ENCODE measurements around the gene ANAPC13.

Gene ANAPC13

DNA sequence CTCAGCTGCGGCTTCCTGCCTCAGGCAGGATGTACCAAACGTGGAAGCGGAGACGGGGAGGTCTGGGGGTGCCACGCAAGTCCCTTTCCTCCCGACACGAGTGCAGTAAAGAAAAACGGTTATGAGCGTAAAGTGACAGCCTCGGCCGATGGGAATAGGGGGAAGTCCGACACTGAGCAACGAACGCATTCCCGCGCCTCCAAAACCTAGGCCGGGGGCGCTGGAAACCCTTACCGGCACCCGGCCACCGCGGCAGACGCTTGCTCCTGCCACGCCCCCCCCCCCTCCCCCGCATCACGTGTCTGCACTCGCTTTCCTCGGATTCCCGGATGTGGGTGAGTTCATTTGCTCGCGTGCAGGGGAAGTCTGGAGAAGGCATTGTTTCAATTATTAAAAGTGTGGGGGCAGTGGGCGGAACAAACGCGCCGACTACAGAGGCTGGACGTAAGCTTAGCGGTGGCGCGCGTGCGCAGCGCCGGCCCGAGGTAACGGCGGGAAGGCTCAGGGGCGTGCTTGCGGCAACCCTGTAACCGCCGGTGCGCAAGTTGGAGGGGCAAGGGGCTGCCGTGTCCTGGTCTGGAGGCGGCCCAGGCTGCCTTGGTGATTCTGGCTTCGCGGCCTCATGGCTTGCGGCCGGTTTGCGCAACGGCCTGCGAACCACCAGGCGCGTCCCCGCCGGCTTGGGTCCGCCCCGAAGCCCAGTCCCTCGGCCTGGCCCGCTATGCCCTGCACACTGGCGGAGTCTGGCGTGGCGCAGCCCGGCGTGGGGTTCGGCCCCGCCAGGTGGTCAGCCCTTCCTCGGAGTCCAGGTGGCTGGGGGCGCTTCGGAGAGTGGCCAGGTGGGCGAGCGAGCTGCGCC, at the start of gene ANAPC13, which contains the start of gene CEP63:
TSS of gene ANAPC13 (minus strand) at position 268 of the 859 bp plus-strand sequence. CDS start 3,081 bp downstream, outside the sequence.
TSS of gene CEP63 (plus strand) at position 340 of the 859 bp plus-strand sequence. CDS start 9,264 bp downstream, outside the sequence.
- DNase-seq (ENCODE audit: low read depth), result peak; percentile 98

GRCh38 chr3:134535186-134535970, 49.6 kb upstream of the ANAPC13 start:
- DNase-seq (ENCODE audit: low read depth), result no peak

- no peak for DNase-seq (ENCODE audit: low read depth)
Observed at GRCh38 chr3:134533493-134533892, 47.7 kb upstream of the ANAPC13 start.

DNA sequence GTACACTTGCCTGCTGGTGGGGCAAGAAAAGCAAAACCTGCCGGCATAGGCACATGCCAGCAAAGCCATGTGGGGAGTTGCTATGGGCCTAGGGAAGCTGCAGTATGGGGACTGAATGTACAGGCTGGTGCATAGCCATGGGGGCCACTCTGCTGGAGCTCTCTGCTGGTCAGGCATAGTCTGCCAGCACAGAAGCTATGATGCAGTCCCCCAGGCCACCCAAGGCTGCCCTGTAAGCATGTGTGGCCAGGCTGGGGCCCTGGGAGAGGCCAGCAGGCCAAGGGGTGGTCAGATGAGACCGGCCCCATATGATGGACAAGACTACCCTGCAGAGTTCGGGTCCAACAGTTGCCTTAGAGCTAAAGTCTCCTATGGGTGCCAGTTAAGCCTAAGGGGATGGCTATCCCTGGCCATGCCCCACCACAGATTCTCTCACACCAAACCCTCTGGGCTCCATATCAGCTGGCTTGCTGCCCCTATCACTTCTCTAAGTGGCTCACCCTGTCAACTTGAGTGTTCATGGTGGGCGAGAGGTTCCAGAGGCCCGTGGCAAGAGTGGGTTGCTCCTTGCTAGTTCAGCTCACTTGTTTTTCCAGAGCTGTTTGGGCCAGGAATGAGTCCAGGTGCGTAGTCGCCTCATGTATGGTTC, 41.9 kb upstream of the ANAPC13 start:
- no peak for DNase-seq (ENCODE audit: low read depth)

DNA sequence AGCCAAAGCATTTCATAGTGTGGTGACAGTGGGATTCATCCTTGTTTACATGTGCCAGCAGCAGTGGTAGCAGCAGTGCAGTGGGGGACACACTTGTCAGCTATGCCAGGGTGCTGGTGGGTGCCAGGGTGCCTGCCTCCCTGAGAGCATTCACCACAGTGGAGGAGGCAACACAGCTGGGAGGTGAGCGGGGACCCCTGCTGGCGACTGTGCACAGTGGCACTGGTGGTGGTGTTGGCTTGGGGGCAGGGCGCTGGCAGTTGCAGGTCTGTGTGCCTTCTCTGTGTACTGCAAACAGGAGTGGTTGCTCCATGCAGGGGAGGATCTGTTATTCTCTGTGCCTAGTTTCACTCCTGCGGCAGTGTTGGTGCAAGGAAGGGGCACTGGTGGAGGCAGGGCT, 41.3 kb upstream of the ANAPC13 start:
- DNase-seq (ENCODE audit: low read depth), result no peak

GRCh38 chr3:134526319-134526718, 40.5 kb upstream of the ANAPC13 start:
- no peak for DNase-seq (ENCODE audit: low read depth)

DNA sequence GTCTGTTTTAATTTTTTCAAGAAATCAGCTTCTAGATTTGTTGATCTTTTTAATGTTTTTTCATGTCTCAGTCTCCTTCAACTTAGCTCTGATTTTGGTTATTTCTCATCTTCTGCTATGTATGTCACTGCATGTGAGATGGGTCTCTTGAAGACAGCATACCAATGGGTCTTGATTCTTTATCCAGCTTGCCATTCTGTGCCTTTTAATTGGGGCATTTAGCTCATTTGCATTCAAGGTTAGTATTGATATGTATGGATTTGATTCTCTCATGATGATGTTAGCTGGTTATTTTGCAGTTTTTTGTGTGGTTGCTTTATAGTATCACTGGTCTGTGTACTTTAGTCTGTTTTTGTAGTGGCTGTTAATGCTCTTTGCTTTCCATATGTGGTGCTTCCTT, 39.5 kb upstream of the ANAPC13 start:
- DNase-seq (ENCODE audit: low read depth), result no peak

DNA sequence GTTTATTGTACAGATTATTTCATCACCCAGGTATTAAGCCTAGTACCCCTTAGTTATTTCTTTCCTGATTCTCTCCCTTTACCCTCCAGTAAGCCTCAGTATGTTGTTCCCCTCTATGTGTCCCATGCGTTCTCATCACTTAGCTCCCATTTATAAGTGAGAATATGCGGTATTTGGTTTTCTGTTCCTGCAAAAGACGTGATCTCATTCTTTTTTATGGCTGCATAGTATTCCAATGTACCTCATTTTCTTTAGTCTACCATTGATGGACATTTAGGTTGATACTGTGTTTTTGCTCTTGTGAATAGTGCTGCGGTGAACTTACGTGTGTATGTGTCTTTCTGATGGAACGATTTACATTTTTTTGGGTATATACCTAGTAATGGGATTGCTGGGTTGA, 36.8 kb upstream of the ANAPC13 start:
- no peak for DNase-seq (ENCODE audit: low read depth)

DNA sequence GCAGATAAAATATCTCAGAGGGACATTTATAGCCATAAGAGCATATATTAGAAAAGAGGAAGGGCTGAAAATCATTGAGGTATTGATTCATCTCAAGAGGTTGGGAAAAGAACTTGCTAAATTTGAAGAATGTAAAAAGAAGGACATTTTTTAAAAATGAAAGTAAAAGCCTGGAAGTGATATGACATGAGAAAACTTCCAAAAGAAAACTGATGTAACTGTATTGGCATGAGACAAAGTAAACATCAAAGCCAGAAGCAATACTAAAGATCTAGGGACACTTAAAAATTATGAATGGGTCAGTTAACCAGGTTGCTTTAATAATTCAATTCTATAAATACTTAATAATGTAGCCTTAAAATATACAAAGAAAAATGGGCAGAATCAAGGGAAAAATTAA, 32.0 kb upstream of the ANAPC13 start:
- DNase-seq (ENCODE audit: low read depth), result no peak

DNA sequence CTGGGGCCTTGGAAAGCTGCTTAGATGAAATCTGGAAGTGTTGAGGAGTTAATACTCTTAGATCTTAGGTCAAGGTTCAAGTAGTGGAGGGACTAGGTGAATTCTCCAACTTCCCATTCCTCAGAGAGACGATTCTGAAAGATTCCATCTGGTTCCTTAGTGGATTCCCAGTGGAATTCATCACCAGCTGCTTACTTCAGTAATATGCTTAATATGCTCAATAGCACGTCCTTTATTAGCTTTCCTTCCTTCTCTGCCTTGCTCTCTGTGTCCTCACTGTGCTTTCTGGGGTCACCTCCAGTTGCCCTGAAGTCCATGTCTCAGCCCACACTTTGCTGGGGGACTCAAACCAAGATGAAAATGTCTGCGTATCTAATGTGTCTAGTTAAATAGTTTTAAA, 31.1 kb upstream of the ANAPC13 start:
- no peak for DNase-seq (ENCODE audit: low read depth)

- DNase-seq (ENCODE audit: low read depth), result no peak
Observed at GRCh38 chr3:134511500-134511899, 25.7 kb upstream of the ANAPC13 start.

GRCh38 chr3:134505485-134505884, 19.7 kb upstream of the ANAPC13 start:
- no peak for DNase-seq (ENCODE audit: low read depth)

DNA sequence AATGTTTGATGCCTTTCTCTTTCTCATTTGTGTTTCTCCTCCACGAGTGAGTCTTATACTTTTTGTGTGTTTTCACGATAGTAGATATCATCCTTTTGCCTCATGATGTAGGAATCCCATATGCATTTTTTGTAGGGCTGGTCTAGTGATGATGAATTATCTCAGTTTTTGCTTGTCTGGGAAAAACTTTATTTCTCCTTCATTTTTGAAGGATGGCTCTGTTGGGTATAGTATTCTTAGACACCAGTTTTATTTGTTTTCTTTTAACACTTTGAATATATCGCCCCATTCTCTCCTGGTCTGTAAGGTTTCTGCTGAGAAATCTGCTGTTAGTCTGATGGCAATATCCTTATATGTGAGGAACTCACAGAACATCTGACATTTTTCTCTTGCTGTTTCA, 18.3 kb upstream of the ANAPC13 start:
- no peak for DNase-seq (ENCODE audit: low read depth)

- DNase-seq (ENCODE audit: low read depth), result no peak
Observed at GRCh38 chr3:134503266-134503665, 17.5 kb upstream of the ANAPC13 start.

DNA sequence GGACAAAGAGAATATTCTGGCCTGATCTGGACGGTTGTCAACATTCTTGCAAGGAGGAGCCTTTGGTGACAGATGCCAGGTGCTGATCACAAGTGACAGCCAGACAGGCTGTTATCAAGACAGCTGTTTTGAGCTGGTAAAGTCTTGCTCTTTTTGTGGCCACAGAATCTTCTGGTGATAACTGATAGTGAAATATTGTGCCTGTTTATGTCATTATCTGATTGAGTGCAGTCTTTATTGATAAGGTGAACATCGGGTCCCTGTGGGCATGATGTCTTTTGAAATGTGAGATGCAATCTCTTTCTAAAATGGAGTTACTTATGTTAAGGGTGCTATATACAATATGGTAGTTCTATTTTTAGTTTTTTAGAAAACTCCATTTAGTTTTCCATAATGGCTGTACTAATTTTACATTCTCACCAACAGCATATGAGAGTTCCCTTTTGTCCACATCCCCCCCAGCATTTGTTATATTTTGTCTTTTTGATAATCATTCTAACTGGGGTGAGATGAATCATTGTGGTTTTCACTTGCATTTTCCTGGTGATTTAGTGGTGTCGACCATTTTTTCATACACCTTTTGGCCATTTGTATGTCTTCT, 10.8 kb upstream of the ANAPC13 start:
- no peak for DNase-seq (ENCODE audit: low read depth)

GRCh38 chr3:134495980-134496379, 10.2 kb upstream of the ANAPC13 start:
- no peak for DNase-seq (ENCODE audit: low read depth)

DNA sequence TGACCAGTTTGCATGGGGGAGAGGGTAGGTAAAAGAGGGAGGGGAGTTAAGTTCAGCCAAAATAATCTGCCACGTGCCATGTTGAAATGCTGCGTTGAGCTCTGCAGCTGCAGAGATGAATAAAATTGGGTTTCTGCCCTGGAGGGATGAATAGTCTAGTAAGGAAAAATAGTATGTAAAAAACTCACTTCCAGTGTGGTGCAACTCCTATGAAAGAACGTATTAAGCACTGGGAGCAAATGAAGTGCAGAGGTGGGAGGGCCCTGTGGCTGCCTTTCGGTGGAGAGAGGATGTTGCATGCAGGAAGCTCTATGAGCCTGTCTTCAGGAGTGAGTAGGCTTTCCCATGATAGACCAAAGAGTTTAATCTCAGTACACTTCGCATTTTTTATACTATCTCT, 8.7 kb upstream of the ANAPC13 start:
- no peak for DNase-seq (ENCODE audit: low read depth)

DNA sequence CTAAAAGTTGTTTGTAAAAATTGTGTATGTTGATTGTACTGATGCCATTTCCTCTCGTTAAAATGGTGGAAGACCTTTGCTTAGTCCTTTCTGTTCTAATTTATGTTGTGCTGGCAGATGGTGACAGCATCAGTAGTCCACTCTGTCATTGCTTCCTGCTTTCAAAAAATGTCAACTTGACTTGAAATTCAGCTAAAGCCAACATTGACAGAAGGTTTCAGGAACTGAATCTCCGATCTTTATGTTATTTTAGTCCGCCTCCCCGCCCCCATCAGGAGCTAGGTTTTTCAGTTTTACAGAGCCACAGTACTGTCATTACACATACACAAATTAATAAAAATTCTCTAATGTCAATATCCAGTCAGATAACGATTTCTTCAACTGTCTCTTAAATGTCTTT, 1.6 kb upstream of the ANAPC13 start:
- no peak for DNase-seq (ENCODE audit: low read depth)

DNA sequence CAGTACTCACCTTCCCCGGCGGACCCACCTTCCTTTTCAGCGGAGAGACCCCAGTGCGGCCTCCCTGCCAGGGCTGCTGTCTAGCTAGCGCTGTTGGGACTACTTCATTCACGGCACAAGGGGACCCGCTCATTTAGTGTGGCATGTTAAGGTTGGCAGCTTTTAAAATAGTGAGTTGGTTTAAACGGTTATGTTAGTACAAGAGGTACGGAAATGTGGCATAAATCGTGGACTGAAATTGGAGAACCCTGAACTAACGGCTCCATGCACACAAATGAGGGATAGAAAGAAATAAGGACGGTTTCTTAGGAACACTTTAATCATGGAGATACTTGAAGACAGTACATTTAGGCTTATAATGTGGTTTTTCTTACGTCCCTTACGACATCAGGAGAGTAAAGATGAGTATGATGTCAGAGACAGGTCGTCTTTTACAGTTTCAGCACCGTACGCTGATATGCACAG, 824 bp upstream of the ANAPC13 start:
- DNase-seq (ENCODE audit: low read depth), result no peak

- DNase-seq (ENCODE audit: low read depth), result no peak
Observed at GRCh38 chr3:134485075-134485717, 589 bp downstream of the ANAPC13 start.

- no peak for DNase-seq (ENCODE audit: low read depth)
Observed at GRCh38 chr3:134483195-134483900, 2.4 kb downstream of the ANAPC13 start.
